IPS DF 6.9 (cell line): ENCODE data around the gene IGSF6.
"Not testable (repeated sequence)": the region's sequence is repeated elsewhere in the genome, so short reads cannot be mapped to it uniquely, and the experiment has no call there.

Source experiments
- DNase-seq: peaks from one replicate; pipeline ENCODE4 v3.0.0-alpha.2; 2013; ENCODE audit warnings: low read depth, low spot score
- H3K27ac ChIP-seq: one replicate; pipeline ENCODE4 v1.5.1; 2013; ENCODE audit warnings: low read length, control low read depth
- H3K27me3 ChIP-seq: 2 replicates; pipeline ENCODE4 v1.6.1; 2013; ENCODE audit warnings: mild to moderate bottlenecking, low read length; ENCODE audit not compliant: control insufficient read depth, insufficient read depth
- H3K36me3 ChIP-seq: 2 replicates; pipeline ENCODE4 v1.6.1; 2013; ENCODE audit warnings: low read length; ENCODE audit not compliant: control insufficient read depth, insufficient read depth
- H3K4me1 ChIP-seq: 2 replicates; pipeline ENCODE4 v1.6.1; 2013; ENCODE audit warnings: low read length; ENCODE audit not compliant: control insufficient read depth, insufficient read depth
- H3K4me3 ChIP-seq: 2 replicates; pipeline ENCODE4 v1.5.1; 2013; ENCODE audit warnings: mild to moderate bottlenecking, low read length
- H3K9me3 ChIP-seq: 2 replicates; pipeline ENCODE4 v1.6.1; 2013; ENCODE audit warnings: low read length, inconsistent platforms; ENCODE audit not compliant: control insufficient read depth, insufficient read depth
- WGBS: extraction: QIAGEN DNeasy Blood & Tissue Kit; methylation state at CpG from one replicate; pipeline ENCODE4 v1.1.7; 2013; ENCODE audit warnings: mixed read lengths, missing lambda C conversion rate; ENCODE audit not compliant: insufficient read length, insufficient coverage; 5-methylcytosine and 5-hydroxymethylcytosine counted together

IGSF6 gene

DNA sequence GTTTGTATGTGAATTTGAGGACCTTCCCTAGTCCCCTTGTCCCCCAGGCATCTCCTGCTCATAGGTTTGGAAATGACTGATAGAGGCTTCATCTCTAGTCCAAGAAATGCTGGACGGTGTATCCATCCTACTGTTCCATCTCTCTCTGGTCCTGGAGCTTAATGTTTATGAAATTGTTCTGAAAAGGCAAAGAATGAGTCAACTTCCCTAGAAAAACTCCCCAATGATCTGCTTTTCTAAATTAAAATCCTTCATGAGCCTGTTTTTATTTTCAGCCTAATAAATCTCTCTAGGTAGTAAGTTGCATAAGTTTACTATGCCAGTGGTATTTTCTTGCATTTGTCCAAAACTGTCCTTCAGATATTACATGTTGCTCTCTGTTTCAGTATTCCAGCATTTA lies 2.1 kb upstream of the IGSF6 start:
- H3K4me3 ChIP-seq, result no peak overlapping the region
- H3K27ac ChIP-seq, result no peak overlapping the region
- H3K9me3 ChIP-seq, result no peaks in the 10 kb centered on the region
- H3K4me1 ChIP-seq, result no peaks in the 10 kb centered on the region
- WGBS, result no CpG with 5 or more reads among the region's 1 CpG
- no peak for DNase-seq
- H3K36me3 ChIP-seq, result 0 out of 2 replicates have a peak, but pooled peaks cover 3% of the 10 kb centered on the region
- H3K27me3 ChIP-seq, result no peaks in the 10 kb centered on the region

- no peak overlapping the region for H3K27ac ChIP-seq
- 0 out of 2 replicates have a peak, but pooled peaks cover 3% of the 10 kb centered on the region for H3K36me3 ChIP-seq
- no peaks in the 10 kb centered on the region for H3K27me3 ChIP-seq
- no peaks in the 10 kb centered on the region for H3K4me1 ChIP-seq
- no CpG with 5 or more reads among the region's 5 CpGs for WGBS
- H3K4me3 ChIP-seq, result no peak overlapping the region
- no peaks in the 10 kb centered on the region for H3K9me3 ChIP-seq
- no peak for DNase-seq
Observed at GRCh38 chr16:21653571-21653970, 1.2 kb upstream of the IGSF6 start.

DNA sequence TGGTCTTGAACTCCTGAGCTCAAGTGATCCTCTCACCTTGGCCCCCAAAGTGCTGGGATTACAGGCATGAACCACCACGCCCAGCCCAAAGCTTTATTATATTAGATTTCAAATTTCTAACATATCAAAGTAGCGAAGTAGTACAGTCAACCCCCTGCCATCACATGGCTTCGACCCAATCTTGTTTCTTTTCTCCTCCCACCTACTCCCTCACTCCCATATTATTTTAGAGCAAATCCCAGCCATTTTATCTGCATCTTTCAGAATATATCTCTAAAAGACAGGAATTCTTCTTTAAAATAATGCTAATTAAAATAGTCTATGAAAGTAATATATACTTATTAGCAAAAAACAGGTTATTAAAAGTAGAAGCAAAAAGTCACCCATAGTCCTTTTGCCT lies 893 bp downstream of the IGSF6 start:
- no CpG with 5 or more reads among the region's 3 CpGs for WGBS
- Histone ChIP-seq H3K9me3 (no peaks in the 10 kb centered on the region), H3K36me3 (0 out of 2 replicates have a peak, but pooled peaks cover 3% of the 10 kb centered on the region), H3K4me3 (no peak overlapping the region), H3K27ac (no peak overlapping the region), H3K27me3 (no peaks in the 10 kb centered on the region), H3K4me1 (no peaks in the 10 kb centered on the region)
- DNase-seq, result no peak

- H3K27me3 ChIP-seq, result no peaks in the 10 kb centered on the region
- no peak overlapping the region for H3K27ac ChIP-seq
- no peak overlapping the region for H3K4me3 ChIP-seq
- WGBS, result no CpG with 5 or more reads among the region's 1 CpG
- 0 out of 2 replicates have a peak, but pooled peaks cover 3% of the 10 kb centered on the region for H3K36me3 ChIP-seq
- H3K9me3 ChIP-seq, result no peaks in the 10 kb centered on the region
- no peaks in the 10 kb centered on the region for H3K4me1 ChIP-seq
- no peak for DNase-seq
Observed at GRCh38 chr16:21650521-21650920, 1.9 kb downstream of the IGSF6 start.

- H3K9me3 ChIP-seq, DNase-seq, H3K4me1 ChIP-seq, H3K4me3 ChIP-seq, H3K27me3 ChIP-seq, H3K27ac ChIP-seq, H3K36me3 ChIP-seq: not testable (repeated sequence)
- WGBS, result no CpG with 5 or more reads among the region's 12 CpGs
Observed at GRCh38 chr16:21649826-21650406, 2.5 kb downstream of the IGSF6 start.

- DNase-seq, result no peak
- WGBS, result no CpG with 5 or more reads among the region's 9 CpGs
- no peaks in the 10 kb centered on the region for H3K4me1 ChIP-seq
- no peaks in the 10 kb centered on the region for H3K36me3 ChIP-seq
- H3K9me3 ChIP-seq, result no peaks in the 10 kb centered on the region
- no peaks in the 10 kb centered on the region for H3K27me3 ChIP-seq
- H3K27ac ChIP-seq, result no peak overlapping the region
- H3K4me3 ChIP-seq, result no peak overlapping the region
Observed at GRCh38 chr16:21647562-21648164, 4.7 kb downstream of the IGSF6 start.

- no peaks in the 10 kb centered on the region for H3K9me3 ChIP-seq
- no peaks in the 10 kb centered on the region for H3K36me3 ChIP-seq
- no peaks in the 10 kb centered on the region for H3K4me1 ChIP-seq
- DNase-seq, result no peak
- no peaks in the 10 kb centered on the region for H3K27me3 ChIP-seq
- H3K27ac ChIP-seq, result no peak overlapping the region
- no CpG with 5 or more reads among the region's 18 CpGs for WGBS
- no peak overlapping the region for H3K4me3 ChIP-seq
Observed at GRCh38 chr16:21646721-21647561, 5.5 kb downstream of the IGSF6 start.

DNA sequence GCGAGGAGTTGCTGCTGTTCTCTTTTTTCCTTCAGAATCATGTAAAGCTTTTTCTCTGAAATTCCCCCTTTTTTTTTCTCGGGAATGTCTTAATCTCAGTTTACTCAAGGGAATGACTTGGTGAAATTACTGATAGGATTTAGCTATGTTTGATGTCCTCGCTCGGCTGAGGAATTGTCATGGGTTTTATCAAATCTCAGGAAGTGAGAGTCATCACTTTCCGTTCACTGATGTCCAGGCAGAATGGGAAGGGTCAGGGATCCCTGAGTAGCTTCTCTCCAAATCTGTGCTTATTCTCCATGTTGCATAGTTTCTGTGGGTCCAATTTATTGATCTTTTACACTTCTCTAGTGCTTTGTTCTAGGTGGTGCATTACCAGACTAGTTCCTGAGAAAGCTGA lies 6.3 kb downstream of the IGSF6 start:
- H3K27me3 ChIP-seq, result no peaks in the 10 kb centered on the region
- no peaks in the 10 kb centered on the region for H3K36me3 ChIP-seq
- no peaks in the 10 kb centered on the region for H3K4me1 ChIP-seq
- WGBS, result no CpG with 5 or more reads among the region's 5 CpGs
- H3K4me3 ChIP-seq, result no peak overlapping the region
- no peaks in the 10 kb centered on the region for H3K9me3 ChIP-seq
- no peak overlapping the region for H3K27ac ChIP-seq
- DNase-seq, result no peak

DNA sequence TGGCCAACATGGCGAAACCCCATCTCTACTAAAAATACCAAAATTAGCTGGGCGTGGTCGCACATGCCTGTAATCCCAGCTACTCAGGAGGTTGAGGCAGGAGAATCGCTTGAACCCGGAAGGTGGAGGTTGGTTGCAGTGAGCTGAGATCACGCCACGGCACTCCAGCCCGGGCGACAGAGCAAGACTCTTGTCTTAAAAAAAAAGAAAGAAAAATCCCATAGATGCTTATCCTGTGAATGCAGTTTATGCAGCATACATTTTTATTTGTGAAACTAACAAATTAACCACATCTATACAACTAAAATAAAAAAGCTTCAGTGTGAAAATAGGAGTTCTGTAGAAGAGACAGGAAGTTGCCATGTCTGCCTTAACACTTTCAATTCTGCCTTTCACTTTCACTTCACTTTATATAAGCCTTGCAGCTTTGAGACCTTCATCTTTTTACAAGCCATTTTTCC lies 7.1 kb downstream of the IGSF6 start:
- no peaks in the 10 kb centered on the region for H3K27me3 ChIP-seq
- H3K4me3 ChIP-seq, result no peak overlapping the region
- no peaks in the 10 kb centered on the region for H3K36me3 ChIP-seq
- WGBS, result no CpG with 5 or more reads among the region's 9 CpGs
- H3K9me3 ChIP-seq, result no peaks in the 10 kb centered on the region
- no peaks in the 10 kb centered on the region for H3K4me1 ChIP-seq
- DNase-seq, result no peak
- no peak overlapping the region for H3K27ac ChIP-seq

DNA sequence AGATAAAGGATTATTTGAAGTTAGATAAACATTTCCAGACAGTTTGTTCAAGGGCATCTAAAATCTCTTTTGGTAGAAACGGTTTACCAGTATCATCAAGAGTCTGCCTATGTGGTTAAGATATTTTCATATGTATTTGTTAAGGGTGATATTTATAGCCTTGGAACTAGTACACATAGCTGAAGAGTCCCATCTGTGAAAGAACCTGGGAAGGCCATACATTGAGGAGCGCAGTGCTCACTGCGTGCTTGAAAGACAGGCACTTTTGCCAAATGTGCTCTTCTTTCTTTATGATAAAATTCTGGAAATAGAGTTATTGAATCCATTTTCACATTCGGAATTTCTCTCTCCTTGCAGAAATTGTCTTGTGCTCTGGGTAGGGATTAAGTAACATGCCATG lies 7.7 kb downstream of the IGSF6 start:
- no peak for DNase-seq
- H3K4me3 ChIP-seq, result no peak overlapping the region
- H3K36me3 ChIP-seq, result no peaks in the 10 kb centered on the region
- no CpG with 5 or more reads among the region's 4 CpGs for WGBS
- no peak overlapping the region for H3K27ac ChIP-seq
- H3K4me1 ChIP-seq, result no peaks in the 10 kb centered on the region
- H3K27me3 ChIP-seq, result no peaks in the 10 kb centered on the region
- no peaks in the 10 kb centered on the region for H3K9me3 ChIP-seq
